Body of pancreas (tissue), 4 donors: ENCODE measurements around the gene RIMBP2. TPM values are rescaled to one million over a fixed set of nuclear protein-coding genes. Genes with fewer than 3 reads are reported as not detected.
A peak's percentile ranks its signal among the peaks of the same experiment; 100 is the strongest.

ENCODE experiments used
- ATAC-seq: fragments of 150-250 bp; one replicate; pipeline ENCODE4 v1.9.1; 2016
- DNase-seq, 4 donors: peaks; one replicate each; pipeline ENCODE4 v3.0.0-alpha.2; 2019
- H3K27ac ChIP-seq, 4 donors: fragments of 200-600 bp; sonication (generic); 1 replicate in 3 of 4; 2 replicates in 1 of 4; pipeline versions ENCODE4 v1.5.1 to v1.6.1; 2016 to 2019; ENCODE audit warnings: mild to moderate bottlenecking in 1 of 4, mixed read lengths in 1 of 4, moderate library complexity in 1 of 4
- H3K27me3 ChIP-seq, 2 donors: fragments of 200-600 bp; sonication (generic); one replicate each; pipeline ENCODE4 v1.6.0; 2016; ENCODE audit warnings: mild to moderate bottlenecking in 1 of 2
- H3K36me3 ChIP-seq, 2 donors: fragments of 200-600 bp; sonication (generic); replicated peaks in 1 of 2; 2 replicates each; pipeline ENCODE4 v1.5.1; 2016; ENCODE audit warnings: low read depth in 2 of 2; ENCODE audit not compliant: insufficient read depth in 1 of 2
- H3K4me1 ChIP-seq: fragments of 200-600 bp; sonication (generic); one replicate; pipeline ENCODE4 v1.6.0; 2016
- H3K4me3 ChIP-seq, 2 donors: fragments of 200-600 bp; sonication (generic); 1 replicate in 1 of 2; 2 replicates in 1 of 2; pipeline ENCODE4 v1.5.1; 2016 to 2019
- H3K9me3 ChIP-seq, 3 donors: fragments of 200-600 bp; sonication (generic); 1 replicate in 2 of 3; 2 replicates in 1 of 3; pipeline ENCODE4 v1.5.1; 2016
- POLR2A ChIP-seq, 3 donors: fragments of 450-650 bp; IDR thresholded peaks; one replicate each; pipeline ENCODE4 v1.6.1; 2016; ENCODE audit warnings: antibody characterized with exemption in 3 of 3, mild to moderate bottlenecking in 2 of 3
- WGBS, 2 donors: methylation state at CpG; one replicate each; pipeline ENCODE4 v1.1.5; 2017; 5-methylcytosine and 5-hydroxymethylcytosine counted together
- intact Hi-C: fragments of 100-400 bp; cut with DNase I; formaldehyde crosslinking; loops from one replicate; pipeline ENCODE4 v1.15.1; 2023
- total RNA-seq, 2 donors: library from RNA; depleted of rRNA; stranded (reverse); fragments of >200 nt; gene quantifications; one replicate each; pipeline ENCODE4 v1.1.0, GENCODE V29; 2016
- TF ChIP-seq, protein P1 (sequence below), 7 experiments: fragments of 450-650 bp in 4 of 7; fragments of 200-600 bp in 3 of 7; sonication (generic) in 3 of 7; IDR thresholded peaks; one replicate each; pipeline ENCODE4 v1.5.1; 2016 to 2019; ENCODE audit warnings: antibody characterized with exemption in 7 of 7

RIMBP2 gene
- total RNA-seq, 2 donors from 2014 or later, result 7.3 to 27.4 TPM

GRCh38 chr12:130620756-130621155 is 95.3 kb downstream of the RIMBP2 start:
- Histone ChIP-seq H3K36me3 (no peaks in the 10 kb centered on the region), H3K4me1 (no peaks in the 10 kb centered on the region), H3K27ac (no peak overlapping the region), H3K9me3 (no peaks in the 10 kb centered on the region), H3K27me3 (no peaks in the 10 kb centered on the region), H3K4me3 (no peak overlapping the region)
- 67 to 82% methylated on average over 2 to 6 of the region's 6 CpGs for WGBS, 2 donors
- no peak for DNase-seq
- TF ChIP-seq POLR2A (IDR thresholded peaks at IDR 0.05), result no peak
- TF ChIP-seq, protein P1, sequence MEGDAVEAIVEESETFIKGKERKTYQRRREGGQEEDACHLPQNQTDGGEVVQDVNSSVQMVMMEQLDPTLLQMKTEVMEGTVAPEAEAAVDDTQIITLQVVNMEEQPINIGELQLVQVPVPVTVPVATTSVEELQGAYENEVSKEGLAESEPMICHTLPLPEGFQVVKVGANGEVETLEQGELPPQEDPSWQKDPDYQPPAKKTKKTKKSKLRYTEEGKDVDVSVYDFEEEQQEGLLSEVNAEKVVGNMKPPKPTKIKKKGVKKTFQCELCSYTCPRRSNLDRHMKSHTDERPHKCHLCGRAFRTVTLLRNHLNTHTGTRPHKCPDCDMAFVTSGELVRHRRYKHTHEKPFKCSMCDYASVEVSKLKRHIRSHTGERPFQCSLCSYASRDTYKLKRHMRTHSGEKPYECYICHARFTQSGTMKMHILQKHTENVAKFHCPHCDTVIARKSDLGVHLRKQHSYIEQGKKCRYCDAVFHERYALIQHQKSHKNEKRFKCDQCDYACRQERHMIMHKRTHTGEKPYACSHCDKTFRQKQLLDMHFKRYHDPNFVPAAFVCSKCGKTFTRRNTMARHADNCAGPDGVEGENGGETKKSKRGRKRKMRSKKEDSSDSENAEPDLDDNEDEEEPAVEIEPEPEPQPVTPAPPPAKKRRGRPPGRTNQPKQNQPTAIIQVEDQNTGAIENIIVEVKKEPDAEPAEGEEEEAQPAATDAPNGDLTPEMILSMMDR (IDR thresholded peaks at IDR 0.05), result no peak
- no peak for ATAC-seq
- intact Hi-C loops, result no loop called here

DNA sequence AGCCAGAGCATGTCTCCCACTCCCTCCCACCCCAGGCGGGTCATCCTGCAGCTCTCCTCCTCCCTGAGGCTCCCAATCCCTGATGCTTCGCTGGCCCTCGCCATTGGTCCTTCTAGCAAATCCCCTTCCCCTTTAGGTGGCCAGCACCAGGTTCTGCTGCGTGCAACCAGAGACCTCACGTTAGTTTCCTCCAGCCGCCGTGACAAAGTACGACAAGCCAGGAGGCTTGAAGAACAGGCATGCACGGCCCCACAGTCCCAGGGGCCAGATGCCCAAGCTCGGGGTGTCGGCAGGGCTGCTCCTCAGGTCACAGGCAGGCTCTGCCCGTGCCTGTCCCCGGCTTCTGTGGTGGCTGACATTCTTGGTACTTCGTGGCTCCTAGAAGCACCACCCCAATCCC is 95.8 kb downstream of the RIMBP2 start:
- H3K27me3 ChIP-seq, result no peaks in the 10 kb centered on the region
- H3K27ac ChIP-seq, result no peak overlapping the region
- DNase-seq, result no peak
- 77 to 86% methylated on average over 13 to 14 of the region's 14 CpGs for WGBS, 2 donors
- TF ChIP-seq POLR2A (IDR thresholded peaks at IDR 0.05), result no peak
- TF ChIP-seq, protein P1 (IDR thresholded peaks at IDR 0.05), result no peak
- H3K9me3 ChIP-seq, result no peaks in the 10 kb centered on the region
- no peaks in the 10 kb centered on the region for H3K4me1 ChIP-seq
- intact Hi-C loops, result no loop called here
- no peak overlapping the region for H3K4me3 ChIP-seq
- H3K36me3 ChIP-seq, result no peaks in the 10 kb centered on the region
- no peak for ATAC-seq

GRCh38 chr12:130619385-130620001 is 96.6 kb downstream of the RIMBP2 start:
- DNase-seq (peak in 3 of 4 donors; percentile 19 to 28 (median 26)), ATAC-seq (no peak)
- Histone ChIP-seq H3K27me3 (no peaks in the 10 kb centered on the region), H3K4me3 (no peak overlapping the region), H3K27ac (no peak overlapping the region), H3K36me3 (no peaks in the 10 kb centered on the region), H3K9me3 (no peaks in the 10 kb centered on the region), H3K4me1 (no peaks in the 10 kb centered on the region)
- WGBS, 2 donors, result 40 to 44% methylated on average over 13 to 16 of the region's 16 CpGs
- intact Hi-C loops, result no loop called here
- TF ChIP-seq, protein P1 (IDR thresholded peaks at IDR 0.05), result no peak
- TF ChIP-seq POLR2A (IDR thresholded peaks at IDR 0.05), result no peak

DNA sequence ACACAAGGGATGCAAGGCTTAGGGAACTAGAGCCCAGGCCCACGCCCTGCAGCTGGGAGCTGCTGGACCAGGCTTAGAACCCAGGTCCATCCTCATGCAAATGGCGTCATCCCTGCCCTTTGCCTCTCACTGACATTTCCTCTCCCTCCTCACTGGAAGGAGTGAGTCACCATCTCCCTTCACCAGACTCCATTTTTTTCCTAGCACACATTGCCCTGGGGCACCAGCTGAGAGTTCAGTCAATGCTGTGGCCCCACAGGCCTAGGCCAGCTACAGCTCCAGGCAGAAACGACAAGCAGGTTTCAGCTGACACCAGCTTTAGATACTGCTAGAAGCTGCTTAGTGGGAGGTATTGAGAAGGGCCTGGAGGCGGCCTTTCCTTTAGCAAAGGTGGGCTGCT is 98.9 kb downstream of the RIMBP2 start:
- Histone ChIP-seq H3K9me3 (no peaks in the 10 kb centered on the region), H3K4me1 (no peaks in the 10 kb centered on the region), H3K4me3 (no peak overlapping the region), H3K27ac (no peak overlapping the region), H3K27me3 (no peaks in the 10 kb centered on the region), H3K36me3 (no peaks in the 10 kb centered on the region)
- WGBS, 2 donors, result 72 to 75% methylated on average over 2 to 4 of the region's 4 CpGs
- ATAC-seq, result no peak
- no peak for DNase-seq
- TF ChIP-seq, protein P1 (IDR thresholded peaks at IDR 0.05), result no peak
- no peak for TF ChIP-seq POLR2A (IDR thresholded peaks at IDR 0.05)
- intact Hi-C loops, result no loop called here

DNA sequence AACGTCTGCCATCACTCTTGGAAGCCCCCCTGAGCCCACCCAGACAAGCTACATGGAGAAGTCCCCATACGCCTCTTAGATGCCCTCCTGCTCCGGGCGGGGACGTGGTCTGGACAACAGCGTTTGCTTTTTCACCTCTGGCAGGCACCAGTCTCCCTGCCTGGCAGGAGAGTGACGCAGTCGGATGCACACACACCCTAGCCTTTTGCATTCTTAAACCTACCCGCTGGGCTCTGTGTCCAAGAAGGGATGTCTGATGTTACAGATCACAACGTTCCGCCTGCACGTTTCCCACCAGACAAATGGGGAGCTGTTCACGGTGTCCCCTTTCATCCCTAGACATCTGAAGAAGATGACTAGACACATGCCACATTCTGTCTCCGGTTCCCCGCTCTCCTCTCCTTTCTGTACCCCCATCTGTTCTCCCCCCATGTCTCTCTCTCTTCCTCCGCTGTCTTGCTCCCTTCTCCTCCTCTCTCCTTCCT is 100.2 kb downstream of the RIMBP2 start:
- Histone ChIP-seq H3K4me3 (no peak overlapping the region), H3K4me1 (no peaks in the 10 kb centered on the region), H3K27me3 (no peaks in the 10 kb centered on the region), H3K9me3 (no peaks in the 10 kb centered on the region), H3K36me3 (no peaks in the 10 kb centered on the region), H3K27ac (no peak overlapping the region)
- 74 to 77% methylated on average over 13 to 16 of the region's 16 CpGs for WGBS, 2 donors
- DNase-seq (no peak), ATAC-seq (no peak)
- TF ChIP-seq POLR2A (IDR thresholded peaks at IDR 0.05), result no peak
- TF ChIP-seq, protein P1 (IDR thresholded peaks at IDR 0.05), result no peak
- intact Hi-C loops, result no loop called here
